Testis (tissue), 3 donors: ENCODE results near the gene PHLDA3. TPM values are rescaled to one million over a fixed set of nuclear protein-coding genes. Genes with fewer than 3 reads are reported as not detected.

ENCODE experiments used
- DNase-seq: peaks from one replicate; pipeline ENCODE4 v3.0.0-alpha.2; 2019
- H3K27ac ChIP-seq, 2 donors: fragments of 200-600 bp; sonication (generic); one replicate each; pipeline ENCODE4 v1.5.1; 2019
- H3K27me3 ChIP-seq: fragments of 200-600 bp; sonication (generic); one replicate; pipeline ENCODE4 v1.5.1; 2019
- H3K36me3 ChIP-seq: fragments of 200-600 bp; sonication (generic); one replicate; pipeline ENCODE4 v1.5.1; 2017; ENCODE audit warnings: low read depth; ENCODE audit errors: missing control alignments
- H3K4me1 ChIP-seq: fragments of 200-600 bp; sonication (generic); one replicate; pipeline ENCODE4 v1.5.1; 2019
- H3K4me3 ChIP-seq, 2 donors: fragments of 200-600 bp; sonication (generic); one replicate each; pipeline ENCODE4 v1.5.1; 2017 to 2019
- H3K9me3 ChIP-seq: fragments of 200-600 bp; sonication (generic); one replicate; pipeline ENCODE4 v1.5.1; 2017
- CTCF ChIP-seq, 3 experiments: fragments of 450-650 bp in 2 of 3; fragments of 200-600 bp in 1 of 3; sonication (generic) in 1 of 3; IDR thresholded peaks; one replicate each; pipeline ENCODE4 v1.5.1; 2016 to 2019; ENCODE audit warnings: antibody characterized with exemption in 3 of 3, mild to moderate bottlenecking in 2 of 3, moderate library complexity in 1 of 3
- POLR2A ChIP-seq: fragments of 450-650 bp; IDR thresholded peaks from one replicate; pipeline ENCODE4 v1.6.1; 2017; ENCODE audit warnings: antibody characterized with exemption, mild to moderate bottlenecking, moderate library complexity
- WGBS, 2 donors: methylation state at CpG; one replicate each; pipeline ENCODE4 v1.1.5; 2018; 5-methylcytosine and 5-hydroxymethylcytosine counted together
- intact Hi-C: fragments of 100-400 bp; cut with DNase I; formaldehyde crosslinking; loops from one replicate; pipeline ENCODE4 v1.15.1; 2023; ENCODE audit warnings: low total_unique reads
- polyA plus RNA-seq: library from polyadenylated mRNA; stranded (reverse); fragments of 350-450 nt; fragmentation: Illumina TruSeq; extraction: RNeasy Lipid Tissue Mini Kit (QIAGEN cat#74804); gene quantifications from one replicate; pipeline ENCODE4 v1.2.3, GENCODE V29; 2014; ENCODE audit warnings: low read depth, low replicate concordance; ENCODE audit not compliant: insufficient read depth
- total RNA-seq, 2 donors: library from RNA; depleted of rRNA; stranded (reverse); fragments of >200 nt; gene quantifications; one replicate each; pipeline ENCODE4 v1.2.3, GENCODE V29; 2016

PHLDA3 gene
- total and polyA plus RNA-seq, 3 donors from 2014 or later: 22.7 to 24.0 (median 23.1) TPM

GRCh38 chr1:201418461-201418860, 50.5 kb downstream of the PHLDA3 start:
- no peak for DNase-seq
- intact Hi-C loops: no loop called here
- H3K27me3 ChIP-seq: no peaks in the 10 kb centered on the region
- no peaks in the 10 kb centered on the region for H3K9me3 ChIP-seq
- no peaks in the 10 kb centered on the region for H3K36me3 ChIP-seq
- H3K4me3 ChIP-seq: no peak overlapping the region
- 84 to 92% methylated on average over 3 of the region's 3 CpGs for WGBS, 2 donors
- H3K4me1 ChIP-seq: no peaks in the 10 kb centered on the region
- no peak for TF ChIP-seq POLR2A
- no peak for TF ChIP-seq CTCF (IDR thresholded peaks at IDR 0.05)
- no peak overlapping the region for H3K27ac ChIP-seq

Other genes starting within 250 kb of the PHLDA3 start
- under 1 TPM; 0.50 to 0.63 TPM for gene PKP1, start 185.7 kb downstream of the PHLDA3 start, total RNA-seq
- 0.11 TPM for gene PKP1, start 185.7 kb downstream of the PHLDA3 start, polyA plus RNA-seq
- gene TNNT2, start 91.5 kb downstream of the PHLDA3 start, total RNA-seq: 1 to 10 TPM in 1 of 2 donors, under 1 TPM in 1; 0.79 to 1.1 TPM
- 2.7 TPM for gene TNNT2, start 91.5 kb downstream of the PHLDA3 start, polyA plus RNA-seq
- gene LAD1, start 69.9 kb downstream of the PHLDA3 start, total RNA-seq: under 1 TPM; 0.37 to 0.71 TPM
- gene LAD1, start 69.9 kb downstream of the PHLDA3 start, polyA plus RNA-seq: 1.2 TPM
- under 1 TPM; 0.37 to 0.55 TPM for gene TNNI1, start 47.5 kb downstream of the PHLDA3 start, total RNA-seq
- 36.4 TPM for gene TNNI1, start 47.5 kb downstream of the PHLDA3 start, polyA plus RNA-seq
- gene CSRP1, start 37.9 kb upstream of the PHLDA3 start, total RNA-seq: 100 to 1,000 TPM; 103 to 123 TPM
- gene CSRP1, start 37.9 kb upstream of the PHLDA3 start, polyA plus RNA-seq: 217 TPM
- gene NAV1, start 69.9 kb upstream of the PHLDA3 start, total RNA-seq: 10 to 100 TPM; 52.5 to 56.8 TPM
- gene NAV1, start 69.9 kb upstream of the PHLDA3 start, polyA plus RNA-seq: 22.0 TPM